Keratinocyte (primary cell): ENCODE results near the gene CHD2.

Experiments used
- EZH2 ChIP-seq: IDR thresholded peaks from one replicate; pipeline ENCODE4 v1.6.1; 2012; ENCODE audit warnings: inconsistent platforms, mild to moderate bottlenecking, low read length, moderate library complexity
- TF ChIP-seq, protein P1 (sequence below), 3 experiments: IDR thresholded peaks in 1 of 3; conservative IDR thresholded peaks in 1 of 3; optimal IDR thresholded peaks in 1 of 3; 2 replicates in 2 of 3; 3 replicates in 1 of 3; pipeline versions ENCODE3 to v1.5.1; 2011; ENCODE audit warnings: low read length in 3 of 3, mild to moderate bottlenecking in 3 of 3, moderate library complexity in 2 of 3, control low read depth in 1 of 3, inconsistent platforms in 1 of 3; ENCODE audit not compliant: insufficient read depth in 2 of 3; ENCODE audit errors: extremely low read depth in 1 of 3

DNA sequence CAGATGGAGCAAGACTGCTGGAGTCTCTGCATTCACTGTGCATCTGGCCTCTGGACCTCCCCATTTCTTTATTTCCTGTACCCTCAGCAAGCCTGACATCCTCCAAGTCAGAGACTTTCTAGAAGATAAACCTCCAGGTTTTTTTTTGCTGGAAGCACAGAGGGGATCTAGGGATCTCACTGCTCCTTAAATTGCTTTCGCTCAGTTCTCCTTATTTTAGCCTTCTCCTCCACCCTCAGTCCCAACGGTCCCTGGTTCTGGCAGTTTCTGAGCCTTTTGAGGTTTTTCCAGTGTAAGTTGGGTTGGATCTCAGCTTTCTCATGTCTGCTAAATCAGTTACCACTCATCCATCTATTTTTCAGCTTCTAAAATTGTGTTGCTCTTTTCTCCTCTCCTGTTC, 22.7 kb upstream of the CHD2 start:
- no peak for TF ChIP-seq EZH2
- TF ChIP-seq, protein P1, sequence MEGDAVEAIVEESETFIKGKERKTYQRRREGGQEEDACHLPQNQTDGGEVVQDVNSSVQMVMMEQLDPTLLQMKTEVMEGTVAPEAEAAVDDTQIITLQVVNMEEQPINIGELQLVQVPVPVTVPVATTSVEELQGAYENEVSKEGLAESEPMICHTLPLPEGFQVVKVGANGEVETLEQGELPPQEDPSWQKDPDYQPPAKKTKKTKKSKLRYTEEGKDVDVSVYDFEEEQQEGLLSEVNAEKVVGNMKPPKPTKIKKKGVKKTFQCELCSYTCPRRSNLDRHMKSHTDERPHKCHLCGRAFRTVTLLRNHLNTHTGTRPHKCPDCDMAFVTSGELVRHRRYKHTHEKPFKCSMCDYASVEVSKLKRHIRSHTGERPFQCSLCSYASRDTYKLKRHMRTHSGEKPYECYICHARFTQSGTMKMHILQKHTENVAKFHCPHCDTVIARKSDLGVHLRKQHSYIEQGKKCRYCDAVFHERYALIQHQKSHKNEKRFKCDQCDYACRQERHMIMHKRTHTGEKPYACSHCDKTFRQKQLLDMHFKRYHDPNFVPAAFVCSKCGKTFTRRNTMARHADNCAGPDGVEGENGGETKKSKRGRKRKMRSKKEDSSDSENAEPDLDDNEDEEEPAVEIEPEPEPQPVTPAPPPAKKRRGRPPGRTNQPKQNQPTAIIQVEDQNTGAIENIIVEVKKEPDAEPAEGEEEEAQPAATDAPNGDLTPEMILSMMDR (optimal IDR thresholded peaks at IDR 0.05 in 1 of 3, IDR thresholded peaks at IDR 0.05 in 1 of 3, conservative IDR thresholded peaks at IDR 0.05 in 1 of 3; ENCODE audit: extremely low read depth in 1 of 3, insufficient read depth in 2 of 3, low read length in 3 of 3) = no peak
